T-cell (primary cell): Measurements from ENCODE around the gene IGFBP2. TPM values are rescaled to one million over a fixed set of nuclear protein-coding genes. Genes with fewer than 3 reads are reported as not detected.

Source experiments
- ATAC-seq, 4 experiments: fragments of 200-7000 bp in 3 of 4; fragments of 150-1000 bp in 1 of 4; cut with Tn5 transposase; replicated peaks in 1 of 4; 1 replicate in 3 of 4; 2 replicates in 1 of 4; pipeline ENCODE4 v1.10.0; 2021; ENCODE audit warnings: moderate library complexity in 3 of 4, mild to moderate bottlenecking in 2 of 4, moderate number of reproducible peaks in 1 of 4
- CTCF ChIA-PET, 2 donors: fragments of 300-600 bp; sonication (Branson Sonifier 250); formaldehyde crosslinking; loops; one replicate each; lab custom pipeline; 2022; ENCODE audit warnings: antibody characterized with exemption in 2 of 2; lab: Charles Lee
- POLR2A ChIA-PET, 2 donors: fragments of 300-600 bp; sonication (Branson Sonifier 250); formaldehyde crosslinking; loops; one replicate each; lab custom pipeline; 2022; ENCODE audit warnings: antibody characterized with exemption in 2 of 2; lab: Charles Lee
- DNase-seq, 35 experiments: peaks; one replicate each; pipeline versions ENCODE4 v3.0.0 to v3.0.0-alpha.2; 2013 to 2023
- H3K27ac ChIP-seq: one replicate; pipeline ENCODE4 v1.5.1; 2013; ENCODE audit warnings: low read length
- H3K27me3 ChIP-seq, 2 experiments: replicated peaks in 1 of 2; 1 replicate in 1 of 2; 2 replicates in 1 of 2; pipeline versions ENCODE4 v1.6.1 to v1.7.0; 2013; ENCODE audit warnings: low read length in 1 of 2, mixed read lengths in 1 of 2; ENCODE audit not compliant: control insufficient read depth in 2 of 2, insufficient read depth in 2 of 2; ENCODE audit errors: extremely low read depth in 1 of 2
- H3K36me3 ChIP-seq, 2 donors: 1 replicate in 1 of 2; 2 replicates in 1 of 2; pipeline versions ENCODE4 v1.6.1 to v1.7.0; 2013; ENCODE audit warnings: low read length in 1 of 2; ENCODE audit not compliant: control insufficient read depth in 2 of 2, insufficient read depth in 1 of 2; ENCODE audit errors: extremely low read depth in 1 of 2
- H3K4me1 ChIP-seq, 2 experiments: 1 replicate in 1 of 2; 2 replicates in 1 of 2; pipeline versions ENCODE4 v1.6.1 to v1.7.0; 2013; ENCODE audit warnings: low read length in 2 of 2, mixed read lengths in 1 of 2; ENCODE audit not compliant: insufficient read depth in 2 of 2, control insufficient read depth in 1 of 2; ENCODE audit errors: extremely low read depth in 1 of 2
- H3K4me3 ChIP-seq, 2 donors: 1 replicate in 1 of 2; 2 replicates in 1 of 2; pipeline versions ENCODE4 v1.5.1 to v1.7.0; 2013; ENCODE audit warnings: mild to moderate bottlenecking in 2 of 2, low read length in 1 of 2, moderate library complexity in 1 of 2; ENCODE audit not compliant: control insufficient read depth in 1 of 2; ENCODE audit errors: extremely low read depth in 1 of 2
- H3K9me3 ChIP-seq: 2 replicates; pipeline ENCODE4 v1.7.0; 2013
- H3K27ac Mint-ChIP-seq, 2 donors: one replicate each; pipeline ENCODE4 v1.8.0; 2020 to 2021; ENCODE audit warnings: mild to moderate bottlenecking in 2 of 2, mixed read lengths in 2 of 2
- H3K27me3 Mint-ChIP-seq, 2 donors: one replicate each; pipeline ENCODE4 v1.8.0; 2021 to 2022; ENCODE audit warnings: mixed read lengths in 2 of 2
- H3K36me3 Mint-ChIP-seq: one replicate; pipeline ENCODE4 v1.8.0; 2021; ENCODE audit warnings: mixed read lengths
- H3K4me1 Mint-ChIP-seq, 3 donors: one replicate each; pipeline ENCODE4 v1.8.0; 2020 to 2022; ENCODE audit warnings: mixed read lengths in 3 of 3, mild to moderate bottlenecking in 1 of 3
- H3K4me3 Mint-ChIP-seq, 3 donors: one replicate each; pipeline ENCODE4 v1.8.0; 2020 to 2022; ENCODE audit warnings: mild to moderate bottlenecking in 3 of 3, mixed read lengths in 3 of 3, moderate library complexity in 3 of 3
- H3K9me3 Mint-ChIP-seq, 3 donors: one replicate each; pipeline ENCODE4 v1.8.0; 2020 to 2022; ENCODE audit warnings: mixed read lengths in 3 of 3
- WGBS: methylation state at CpG from one replicate; pipeline ENCODE4 v1.1.5; 2013; ENCODE audit warnings: missing lambda C conversion rate; ENCODE audit not compliant: insufficient coverage; 5-methylcytosine and 5-hydroxymethylcytosine counted together
- total RNA-seq, 35 experiments: library from RNA in 6 of 35; stranded (reverse) in 6 of 35; fragments of 120-200 nt in 1 of 35; gene quantifications; one replicate each; pipeline versions ENCODE4 v1.2.1 to v1.2.4 and lab custom pipeline; 2013 to 2026

Gene IGFBP2
- total RNA-seq, 5 donors from 2014 or later (not counting 1 experiment from before 2014, with no cell fraction given), result 0.46 to 2.1 (median 1.8) TPM; not detected in 2

DNA sequence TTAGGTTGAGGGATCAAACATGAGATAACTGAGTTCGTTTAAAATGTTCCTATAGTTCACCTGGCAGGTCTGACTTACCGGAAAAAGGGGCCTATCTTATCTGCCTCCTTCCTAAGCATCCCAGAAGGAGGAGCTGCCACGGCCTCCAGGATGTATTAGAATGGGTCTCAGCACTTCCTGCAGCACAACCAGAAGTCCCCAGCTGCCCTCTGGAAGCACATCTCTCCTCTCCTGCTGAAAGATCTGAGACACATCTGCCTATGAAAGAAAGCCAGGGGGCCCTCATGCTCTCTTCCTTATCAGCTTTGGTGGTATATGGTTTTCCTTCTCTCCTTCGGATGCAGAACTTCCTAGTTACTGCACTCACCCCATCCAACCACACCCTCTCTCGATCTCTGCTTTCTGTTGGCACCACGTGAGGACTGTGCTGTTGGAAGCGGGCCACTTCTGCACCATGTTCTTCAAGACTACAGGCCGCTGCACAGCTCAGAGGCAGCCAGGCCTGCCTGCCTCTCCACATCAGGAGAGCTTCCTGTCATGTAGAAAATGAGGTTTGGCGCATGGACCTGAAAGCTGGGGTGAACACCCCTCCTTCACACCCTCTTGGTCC, 55.6 kb downstream of the IGFBP2 start:
- ATAC-seq, result no peak
- H3K27me3 ChIP-seq, result peaks cover 0 to 63% of the 10 kb centered on the region in 2 experiments

DNA sequence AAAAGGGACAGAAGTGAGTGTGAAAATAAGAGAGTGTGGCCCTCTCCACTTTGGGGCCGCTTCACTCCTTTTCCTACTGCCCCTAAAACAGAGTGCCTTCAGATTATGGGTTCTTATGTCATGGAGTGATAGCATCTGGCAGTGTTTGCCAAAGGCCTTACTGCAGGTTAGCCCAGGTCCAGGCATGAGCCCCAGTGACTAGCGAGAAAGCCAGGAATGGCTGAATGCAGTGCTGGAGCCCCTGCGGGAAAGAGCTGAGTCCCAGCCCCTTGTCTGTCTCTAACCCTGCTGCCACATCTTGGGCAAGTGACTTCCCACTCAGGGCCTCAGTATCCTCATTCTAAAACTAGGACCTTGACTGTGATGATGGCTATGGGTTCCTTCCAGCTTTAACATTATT, 56.2 kb downstream of the IGFBP2 start:
- Mint-ChIP-seq H3K27ac (no peak overlapping the region), H3K9me3 (no peaks in the 10 kb centered on the region), H3K27me3 (peaks cover 35 to 76% of the 10 kb centered on the region in 2 donors), H3K4me3 (no peak overlapping the region), H3K4me1 (peaks cover 25 to 32% (median 29%) of the 10 kb centered on the region in 3 donors), H3K36me3 (no peaks in the 10 kb centered on the region)
- Histone ChIP-seq H3K9me3 (no peaks in the 10 kb centered on the region), H3K4me3 (no peak overlapping the region), H3K4me1 (peaks cover 5 to 35% of the 10 kb centered on the region in 2 experiments), H3K36me3 (no peaks in the 10 kb centered on the region), H3K27ac (no peak overlapping the region), H3K27me3 (peaks cover 0 to 63% of the 10 kb centered on the region in 2 experiments)
- ChIA-PET CTCF (no interaction called here), POLR2A (no interaction called here)
- no peak for DNase-seq
- WGBS, result 96% methylated on average over 2 of the region's 3 CpGs
- no peak for ATAC-seq

More for the DNA sequence above, 55.6 kb downstream of the IGFBP2 start:
- 61% methylated on average over 6 of the region's 9 CpGs for WGBS
- Histone ChIP-seq H3K4me1 (peaks cover 5 to 30% of the 10 kb centered on the region in 2 experiments), H3K9me3 (no peaks in the 10 kb centered on the region), H3K4me3 (no peak overlapping the region), H3K36me3 (no peaks in the 10 kb centered on the region), H3K27ac (no peak overlapping the region)
- ChIA-PET POLR2A (no interaction called here), CTCF (interaction anchor here in 1 of 2 donors (1.7 kb wide), 1 partner anchor 1024 kb away, joined by 3 read pairs; no protein-coding TSS in a partner anchor)
- Mint-ChIP-seq H3K27me3 (peaks cover 31 to 76% of the 10 kb centered on the region in 2 donors), H3K9me3 (no peaks in the 10 kb centered on the region), H3K4me3 (no peak overlapping the region), H3K27ac (no peak overlapping the region), H3K4me1 (peaks cover 19 to 27% (median 27%) of the 10 kb centered on the region in 3 donors), H3K36me3 (no peaks in the 10 kb centered on the region)
- no peak for DNase-seq

DNA sequence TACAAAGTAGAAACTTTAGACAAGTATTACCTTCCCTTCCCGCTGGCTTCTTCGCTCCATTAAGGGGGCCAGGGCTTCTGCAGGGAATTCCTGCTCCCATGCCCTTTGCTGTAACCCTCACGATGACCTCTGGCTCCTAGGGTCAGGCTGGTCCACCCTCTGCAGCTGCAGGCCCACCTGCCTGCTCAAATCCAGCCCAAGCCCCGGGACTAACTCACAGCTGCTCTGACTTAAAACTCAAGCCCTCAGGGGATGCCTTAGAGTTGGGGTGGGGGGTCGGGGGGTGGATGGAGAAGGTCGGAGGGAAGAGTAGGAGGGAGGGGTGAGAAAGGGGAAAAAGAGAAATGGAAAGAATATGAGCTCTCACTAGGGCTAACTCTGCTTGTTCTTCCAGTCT, 57.2 kb downstream of the IGFBP2 start:
- H3K36me3 Mint-ChIP-seq, result no peaks in the 10 kb centered on the region
- peaks cover 0 to 70% of the 10 kb centered on the region in 2 experiments for H3K27me3 ChIP-seq

DNA sequence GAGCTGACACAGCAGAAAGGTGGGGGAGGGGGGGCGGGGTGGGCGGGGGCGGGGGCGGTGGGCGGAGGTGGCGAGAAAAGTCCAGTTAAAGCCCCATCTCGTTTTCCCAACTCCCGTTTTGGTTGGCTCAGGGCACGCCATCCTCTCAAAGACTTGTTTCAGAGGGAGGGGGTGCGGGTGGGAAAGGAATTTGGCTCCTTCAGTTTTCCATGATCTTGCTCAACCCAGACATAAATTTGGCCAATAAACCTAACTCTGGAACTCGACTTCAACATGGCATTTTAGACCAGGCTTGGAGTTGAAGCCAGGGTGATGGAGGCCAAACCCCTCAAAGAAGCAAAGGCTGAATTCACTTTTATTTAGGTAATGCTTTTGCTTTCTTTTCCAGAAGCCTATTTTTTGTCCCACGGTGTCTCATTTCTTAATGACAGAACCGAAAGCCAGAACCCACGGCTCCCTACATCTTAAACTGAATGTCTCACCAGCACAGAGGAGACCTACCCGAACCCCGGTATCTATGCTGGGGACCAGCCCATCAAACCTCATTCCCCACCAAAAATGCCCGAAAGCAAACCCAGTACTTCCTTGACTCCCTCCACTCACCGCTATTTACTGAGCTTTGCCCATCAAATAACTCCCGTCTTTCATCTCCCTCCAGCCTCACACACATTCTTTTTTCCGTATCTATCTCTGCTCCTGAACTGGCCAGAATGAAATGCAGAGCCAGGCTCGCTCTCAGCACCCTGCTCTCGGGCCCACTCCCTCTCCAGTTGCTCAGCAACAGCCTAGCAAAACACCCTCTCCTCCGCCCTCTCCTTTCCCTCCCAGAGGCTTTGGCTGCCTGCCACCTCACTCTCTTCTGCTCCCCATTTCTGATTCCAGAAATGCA, 57.9 kb downstream of the IGFBP2 start:
- H3K4me3 Mint-ChIP-seq, result peak overlapping the region; percentile 14 to 89 (median 49)
- CTCF ChIA-PET, result interaction anchor here in 1 of 2 donors (0.6 kb wide), 2 partner anchors 1065 to 1562 kb away, joined by 3 to 6 read pairs; no protein-coding TSS in a partner anchor
- peak overlapping the region in 1 of 2 donors; percentile 33 for H3K27ac Mint-ChIP-seq
- peak in 1 of 4 experiments; percentile 44 for ATAC-seq
- no peaks in the 10 kb centered on the region for H3K9me3 Mint-ChIP-seq
- DNase-seq, result peak in 15 of 35 experiments; percentile 7 to 59 (median 26)
- WGBS, result 10% methylated on average over 12 of the region's 23 CpGs
- H3K36me3 Mint-ChIP-seq, result no peaks in the 10 kb centered on the region
- Histone ChIP-seq H3K27me3 (peaks cover 0 to 73% of the 10 kb centered on the region in 2 experiments), H3K36me3 (no peaks in the 10 kb centered on the region), H3K9me3 (no peaks in the 10 kb centered on the region), H3K4me3 (no peak overlapping the region), H3K27ac (no peak overlapping the region), H3K4me1 (peaks cover 8 to 46% of the 10 kb centered on the region in 2 experiments)
- POLR2A ChIA-PET, result interaction anchor here in 1 of 2 donors (0.9 kb wide), 1 partner anchor 240 kb away, joined by 3 read pairs; no protein-coding TSS in a partner anchor
- H3K4me1 Mint-ChIP-seq, result peaks cover 28 to 38% (median 34%) of the 10 kb centered on the region in 3 donors
- peaks cover 44 to 80% of the 10 kb centered on the region in 2 donors for H3K27me3 Mint-ChIP-seq

More for the DNA sequence above, 57.2 kb downstream of the IGFBP2 start:
- CTCF ChIA-PET, result interaction anchor here in 1 of 2 donors (0.6 kb wide), 1 partner anchor 1066 kb away, joined by 3 read pairs; no protein-coding TSS in a partner anchor
- 69% methylated on average over 3 of the region's 6 CpGs for WGBS
- POLR2A ChIA-PET, result interaction anchor here in 1 of 2 donors (0.9 kb wide), 1 partner anchor 241 kb away, joined by 3 read pairs; no protein-coding TSS in a partner anchor
- Mint-ChIP-seq H3K9me3 (no peaks in the 10 kb centered on the region), H3K4me1 (peaks cover 28 to 35% (median 34%) of the 10 kb centered on the region in 3 donors), H3K27me3 (peaks cover 39 to 77% of the 10 kb centered on the region in 2 donors), H3K4me3 (no peak overlapping the region), H3K27ac (no peak overlapping the region)
- H3K36me3 ChIP-seq, result no peaks in the 10 kb centered on the region
- no peak overlapping the region for H3K27ac ChIP-seq
- DNase-seq (no peak), ATAC-seq (no peak)
- no peak overlapping the region for H3K4me3 ChIP-seq
- peaks cover 8 to 46% of the 10 kb centered on the region in 2 experiments for H3K4me1 ChIP-seq
- H3K9me3 ChIP-seq, result no peaks in the 10 kb centered on the region

DNA sequence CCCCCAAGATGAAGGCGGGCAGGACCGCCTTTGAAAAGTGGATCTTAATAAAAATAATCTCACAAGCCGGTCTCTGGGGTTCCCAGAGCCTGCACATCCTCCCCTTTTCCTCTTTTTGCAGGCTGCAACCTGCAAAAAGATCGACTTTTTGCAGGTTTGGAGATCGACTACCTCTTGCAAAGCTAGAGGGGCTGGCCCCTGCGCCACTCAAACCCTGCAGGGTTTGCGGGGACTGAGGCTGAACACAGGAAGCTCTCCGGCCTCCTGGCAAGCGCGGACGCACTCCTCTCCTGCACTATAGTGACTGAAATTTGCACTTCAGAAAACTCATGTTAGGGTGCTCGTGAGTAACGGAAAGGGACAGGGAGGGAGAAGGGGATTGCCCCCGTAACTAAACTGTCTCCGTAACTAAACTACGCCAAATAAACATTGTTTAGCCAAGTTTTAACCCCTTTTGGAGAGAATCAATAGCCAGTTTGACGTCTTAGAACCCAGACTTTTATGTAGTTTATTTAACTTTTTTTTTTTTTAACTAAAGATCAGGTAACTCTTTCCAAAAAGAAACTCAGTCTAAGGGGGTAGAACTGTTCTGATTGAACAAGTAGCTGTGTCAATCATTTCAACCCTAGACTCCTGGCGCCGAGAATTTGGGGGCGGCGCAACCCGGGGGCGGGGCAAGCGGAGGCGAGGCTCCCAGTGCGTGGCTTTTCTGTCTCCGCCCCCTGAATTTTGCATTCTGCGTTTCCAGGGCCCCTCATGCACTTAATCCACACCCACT, 59.6 kb downstream of the IGFBP2 start:
- DNase-seq (peak in 34 of 35 experiments; percentile 12 to 74 (median 53)), ATAC-seq (peak; percentile 33 to 76 (median 50))
- WGBS, result 2% methylated on average over 13 of the region's 28 CpGs
- H3K36me3 Mint-ChIP-seq, result no peaks in the 10 kb centered on the region
- ChIA-PET CTCF (interaction anchor here (0.5 to 0.6 kb wide), 2 partner anchors 11 to 1301 kb away, joined by 3 to 9 read pairs; no protein-coding TSS in a partner anchor), POLR2A (no interaction called here)
- H3K4me1 Mint-ChIP-seq, result peaks cover 28 to 48% (median 35%) of the 10 kb centered on the region in 3 donors
- Histone ChIP-seq H3K27me3 (peaks cover 0 to 73% of the 10 kb centered on the region in 2 experiments), H3K36me3 (no peaks in the 10 kb centered on the region), H3K27ac (no peak overlapping the region), H3K4me1 (peaks cover 8 to 46% of the 10 kb centered on the region in 2 experiments), H3K9me3 (no peaks in the 10 kb centered on the region), H3K4me3 (peak overlapping the region; percentile 34 to 85)
- peaks cover 56 to 84% of the 10 kb centered on the region in 2 donors for H3K27me3 Mint-ChIP-seq
- peak overlapping the region; percentile 77 to 89 (median 78) for H3K4me3 Mint-ChIP-seq
- no peaks in the 10 kb centered on the region for H3K9me3 Mint-ChIP-seq
- peak overlapping the region in 1 of 2 donors; percentile 52 for H3K27ac Mint-ChIP-seq
